Tibial artery (tissue), 4 donors: Measurements from ENCODE around the gene CCDC97.
"Not testable (repeated sequence)": the region's sequence is repeated elsewhere in the genome, so short reads cannot be mapped to it uniquely, and the experiment has no call there.

Experiments used
- DNase-seq, 2 donors: peaks; one replicate each; pipeline ENCODE4 v3.0.0-alpha.2; 2019
- H3K27ac ChIP-seq, 2 donors: fragments of 200-600 bp; sonication (generic) in 1 of 2; 1 replicate in 1 of 2; 2 replicates in 1 of 2; pipeline ENCODE4 v1.5.1; 2018 to 2019; ENCODE audit warnings: mild to moderate bottlenecking in 1 of 2
- H3K27me3 ChIP-seq, 2 donors: fragments of 200-600 bp; sonication (generic) in 1 of 2; one replicate each; pipeline versions ENCODE4 v1.5.1 to v1.6.0; 2016 to 2019
- H3K36me3 ChIP-seq, 3 donors: fragments of 200-600 bp; sonication (generic) in 2 of 3; one replicate each; pipeline ENCODE4 v1.5.1; 2016 to 2019; ENCODE audit warnings: mild to moderate bottlenecking in 2 of 3
- H3K4me1 ChIP-seq, 4 donors: fragments of 200-600 bp; sonication (generic) in 2 of 4; 1 replicate in 3 of 4; 2 replicates in 1 of 4; pipeline ENCODE4 v1.5.1; 2016 to 2019
- H3K4me3 ChIP-seq, 2 donors: fragments of 200-600 bp; sonication (generic) in 1 of 2; 1 replicate in 1 of 2; 2 replicates in 1 of 2; pipeline ENCODE4 v1.5.1; 2018 to 2019; ENCODE audit warnings: mild to moderate bottlenecking in 2 of 2
- H3K9me3 ChIP-seq, 3 donors: fragments of 200-600 bp; sonication (generic) in 1 of 3; one replicate each; pipeline ENCODE4 v1.5.1; 2016 to 2019
- intact Hi-C: fragments of 100-400 bp; cut with DNase I; formaldehyde crosslinking; loops from one replicate; pipeline ENCODE4 v1.15.0; 2023; ENCODE audit warnings: low total_unique reads
- TF ChIP-seq, protein P1 (sequence below), 2 experiments: fragments of 200-600 bp in 1 of 2; fragments of 450-650 bp in 1 of 2; IDR thresholded peaks; one replicate each; pipeline ENCODE4 v1.5.1; 2017 to 2019; ENCODE audit warnings: antibody characterized with exemption in 2 of 2, mild to moderate bottlenecking in 1 of 2, moderate library complexity in 1 of 2

The CCDC97 gene

DNA sequence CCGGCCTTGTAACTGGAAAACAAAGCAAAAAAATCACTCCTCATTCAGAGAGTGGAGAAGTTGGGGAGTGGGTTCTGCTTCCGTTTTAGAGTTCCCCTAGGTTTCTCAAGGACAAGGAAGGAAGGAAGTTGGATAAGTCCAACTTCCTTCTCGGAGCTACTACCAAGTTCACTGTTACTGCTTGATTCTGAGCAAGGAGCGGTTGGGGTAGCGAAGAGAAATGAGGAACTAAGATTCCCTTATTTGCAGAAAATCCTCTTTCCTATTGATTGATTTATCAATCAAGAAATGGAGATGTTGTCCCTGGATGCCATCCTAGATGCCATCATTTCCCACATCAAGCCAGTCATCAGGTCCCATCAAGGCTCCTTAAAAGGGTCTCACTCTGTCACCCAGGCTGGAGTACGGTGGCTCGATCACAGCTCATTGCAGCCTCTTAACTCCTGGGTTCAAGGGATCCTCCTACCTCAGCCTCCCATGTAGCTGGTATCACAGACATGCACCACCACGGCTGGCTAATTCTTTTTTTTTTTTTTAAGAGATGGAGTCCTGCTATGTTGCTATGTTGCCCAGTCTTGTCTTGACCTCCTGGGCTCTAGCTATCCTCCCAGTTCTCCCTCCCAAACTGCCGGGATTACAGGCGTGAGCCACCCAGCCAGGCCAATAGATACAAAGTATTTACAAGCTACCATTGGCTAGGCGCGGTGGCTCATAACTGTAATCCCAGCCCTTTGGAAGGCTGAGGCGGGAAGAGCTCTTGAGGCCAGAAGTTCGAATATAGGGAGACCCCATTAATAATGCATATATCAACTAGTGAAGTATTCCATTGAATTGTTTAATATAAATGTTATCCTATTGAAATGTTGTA lies 54.8 kb downstream of the CCDC97 start:
- H3K27me3 ChIP-seq, result no peaks in the 10 kb centered on the region
- peak overlapping the region; percentile 65 to 66 for H3K4me3 ChIP-seq
- H3K9me3 ChIP-seq, result no peaks in the 10 kb centered on the region
- intact Hi-C loops, result loop anchor here (10.0 kb wide), 1 partner anchor 60 kb away; the partner anchor contains the start of gene B3GNT8
- DNase-seq, result no peak
- H3K27ac ChIP-seq, result peak overlapping the region; percentile 90 to 95
- peaks cover 0 to 26% (median 13%) of the 10 kb centered on the region in 4 donors for H3K4me1 ChIP-seq
- TF ChIP-seq, protein P1, sequence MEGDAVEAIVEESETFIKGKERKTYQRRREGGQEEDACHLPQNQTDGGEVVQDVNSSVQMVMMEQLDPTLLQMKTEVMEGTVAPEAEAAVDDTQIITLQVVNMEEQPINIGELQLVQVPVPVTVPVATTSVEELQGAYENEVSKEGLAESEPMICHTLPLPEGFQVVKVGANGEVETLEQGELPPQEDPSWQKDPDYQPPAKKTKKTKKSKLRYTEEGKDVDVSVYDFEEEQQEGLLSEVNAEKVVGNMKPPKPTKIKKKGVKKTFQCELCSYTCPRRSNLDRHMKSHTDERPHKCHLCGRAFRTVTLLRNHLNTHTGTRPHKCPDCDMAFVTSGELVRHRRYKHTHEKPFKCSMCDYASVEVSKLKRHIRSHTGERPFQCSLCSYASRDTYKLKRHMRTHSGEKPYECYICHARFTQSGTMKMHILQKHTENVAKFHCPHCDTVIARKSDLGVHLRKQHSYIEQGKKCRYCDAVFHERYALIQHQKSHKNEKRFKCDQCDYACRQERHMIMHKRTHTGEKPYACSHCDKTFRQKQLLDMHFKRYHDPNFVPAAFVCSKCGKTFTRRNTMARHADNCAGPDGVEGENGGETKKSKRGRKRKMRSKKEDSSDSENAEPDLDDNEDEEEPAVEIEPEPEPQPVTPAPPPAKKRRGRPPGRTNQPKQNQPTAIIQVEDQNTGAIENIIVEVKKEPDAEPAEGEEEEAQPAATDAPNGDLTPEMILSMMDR (IDR thresholded peaks at IDR 0.05), result no peak
- no peaks in the 10 kb centered on the region for H3K36me3 ChIP-seq

DNA sequence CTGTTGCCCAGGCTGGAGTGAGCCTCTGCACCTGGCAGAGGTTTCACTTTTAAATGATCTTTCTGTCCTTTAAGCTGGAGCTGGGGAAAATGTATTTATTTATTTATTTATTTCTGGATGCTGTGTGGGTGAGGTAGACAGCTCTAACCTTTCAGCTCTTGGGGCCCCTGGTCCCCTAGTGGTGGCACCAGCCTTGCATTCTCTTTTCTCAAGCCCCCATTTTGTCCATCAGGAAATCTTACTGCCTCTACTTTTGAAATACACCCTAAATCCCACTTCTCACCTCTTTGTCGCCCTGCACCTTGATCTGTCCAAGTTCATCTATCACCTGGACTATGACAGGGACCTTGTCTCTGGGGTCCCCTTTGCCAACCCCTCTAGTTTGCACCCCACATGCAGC lies 56.1 kb downstream of the CCDC97 start:
- peaks cover 0 to 26% (median 13%) of the 10 kb centered on the region in 4 donors for H3K4me1 ChIP-seq
- no peaks in the 10 kb centered on the region for H3K36me3 ChIP-seq
- no peaks in the 10 kb centered on the region for H3K9me3 ChIP-seq
- intact Hi-C loops, result loop anchor here (10.0 kb wide), 1 partner anchor 59 kb away; the partner anchor contains the start of gene B3GNT8
- no peak for DNase-seq
- H3K27me3 ChIP-seq, result no peaks in the 10 kb centered on the region
- H3K27ac ChIP-seq, result no peak overlapping the region
- H3K4me3 ChIP-seq, result no peak overlapping the region
- TF ChIP-seq, protein P1 (IDR thresholded peaks at IDR 0.05), result no peak

GRCh38 chr19:41367848-41368301 lies 57.9 kb downstream of the CCDC97 start:
- Histone ChIP-seq H3K4me3 (no peak overlapping the region), H3K36me3 (no peaks in the 10 kb centered on the region), H3K27me3 (no peaks in the 10 kb centered on the region), H3K9me3 (no peaks in the 10 kb centered on the region), H3K27ac (peak overlapping the region in 1 of 2 donors; percentile 31), H3K4me1 (peaks cover 0 to 26% (median 12%) of the 10 kb centered on the region in 4 donors)
- no peak for DNase-seq
- TF ChIP-seq, protein P1 (IDR thresholded peaks at IDR 0.05), result no peak
- intact Hi-C loops, result loop anchor here (10.0 kb wide), 1 partner anchor 57 kb away; the partner anchor contains the start of gene B3GNT8

GRCh38 chr19:41369769-41370168 lies 59.8 kb downstream of the CCDC97 start:
- DNase-seq, result no peak
- no peaks in the 10 kb centered on the region for H3K27me3 ChIP-seq
- no peak overlapping the region for H3K4me3 ChIP-seq
- no peaks in the 10 kb centered on the region for H3K9me3 ChIP-seq
- H3K4me1 ChIP-seq, result peaks cover 0 to 27% (median 13%) of the 10 kb centered on the region in 4 donors
- H3K36me3 ChIP-seq, result no peaks in the 10 kb centered on the region
- intact Hi-C loops, result loop anchor here (10.0 kb wide), 1 partner anchor 55 kb away; the partner anchor contains the start of gene B3GNT8
- TF ChIP-seq, protein P1 (IDR thresholded peaks at IDR 0.05), result no peak
- H3K27ac ChIP-seq, result no peak overlapping the region

GRCh38 chr19:41371119-41371518 lies 61.1 kb downstream of the CCDC97 start:
- H3K27me3 ChIP-seq, H3K9me3 ChIP-seq, H3K4me3 ChIP-seq, DNase-seq, H3K36me3 ChIP-seq, intact Hi-C loops, H3K27ac ChIP-seq: not testable (repeated sequence)
- peaks cover 0 to 29% (median 12%) of the 10 kb centered on the region in 4 donors for H3K4me1 ChIP-seq

- Histone ChIP-seq H3K9me3 (no peaks in the 10 kb centered on the region), H3K4me1 (peaks cover 0 to 31% (median 12%) of the 10 kb centered on the region in 4 donors), H3K4me3 (no peak overlapping the region), H3K27me3 (no peaks in the 10 kb centered on the region), H3K27ac (no peak overlapping the region), H3K36me3 (no peaks in the 10 kb centered on the region)
- TF ChIP-seq, protein P1 (IDR thresholded peaks at IDR 0.05), result no peak
- no peak for DNase-seq
- intact Hi-C loops, result no loop called here
Measured at GRCh38 chr19:41371541-41371940, 61.6 kb downstream of the CCDC97 start.
